ENCODE results near the gene ANTXRL. TPM values are rescaled to one million over a fixed set of nuclear protein-coding genes. Genes with fewer than 3 reads are reported as not detected.

Gene ANTXRL
- total and polyA plus RNA-seq, 2 of the 8 experiments (the other 6 are each of a cell fraction or from before 2014, with no cell fraction given), result not detected

GRCh38 chr10:46317889-46318288 is 31.1 kb downstream of the ANTXRL start:
- no peaks in the 10 kb centered on the region for H3K23me2 ChIP-seq (ENCODE audit: low read depth, low read length)
- no peaks in the 10 kb centered on the region; a peak in 1 of 7 replicates for H3K27me3 ChIP-seq (replicated peaks in 1 of 4; ENCODE audit: control insufficient read depth in 3 of 4, extremely low read depth in 1 of 4, insufficient read depth in 3 of 4, low read length in 3 of 4)
- peaks cover 0 to 11% (median 2%) of the 10 kb centered on the region in 4 experiments; a peak in 2 of 7 replicates for H3K4me1 ChIP-seq (replicated peaks in 1 of 4; ENCODE audit: control insufficient read depth in 3 of 4, insufficient read depth in 4 of 4, low read length in 3 of 4)
- H3K79me1 ChIP-seq (ENCODE audit: low read depth, low read length), result no peaks in the 10 kb centered on the region
- no peaks in the 10 kb centered on the region for H3K36me3 ChIP-seq (ENCODE audit: control insufficient read depth in 2 of 4, insufficient read depth in 4 of 4, low read length in 3 of 4)
- no peak for DNase-seq (ENCODE audit: low read depth in 1 of 2, low spot score in 2 of 2)
- no peak overlapping the region for H3K18ac ChIP-seq (ENCODE audit: extremely low read depth, low read length)
- no peak overlapping the region for H4K91ac ChIP-seq (replicated peaks; ENCODE audit: insufficient read length, low read length)
- no peak overlapping the region for H2BK5ac ChIP-seq (ENCODE audit: low read depth, low read length)
- no peaks in the 10 kb centered on the region for H4K20me1 ChIP-seq (replicated peaks in 1 of 2; ENCODE audit: control insufficient read depth in 1 of 2, insufficient read depth in 2 of 2, low read length in 2 of 2)
- H4K5ac ChIP-seq (ENCODE audit: insufficient read length, low read depth, low read length), result no peak overlapping the region
- H3K9me3 ChIP-seq (ENCODE audit: insufficient read depth in 2 of 2, low read depth in 1 of 2, low read length in 1 of 2), result no peaks in the 10 kb centered on the region
- no peak overlapping the region for H3K56ac ChIP-seq (replicated peaks; ENCODE audit: insufficient read length, low read depth, low read length)
- WGBS, 2 experiments (ENCODE audit: extremely low coverage in 1 of 2, insufficient coverage in 1 of 2, insufficient read length in 1 of 2, insufficient replicate concordance in 2 of 2, low coverage in 1 of 2, low lambda C conversion rate in 2 of 2, missing lambda C conversion rate in 1 of 2), result 100% methylated on average over 2 of the region's 2 CpGs; no CpG with 5 or more reads in 1 of the 2 experiments
- no peak overlapping the region for H3K27ac ChIP-seq (ENCODE audit: low read depth, low read length)
- POLR2A ChIA-PET (ENCODE audit: partially characterized antibody), result no interaction called here
- H3K23ac ChIP-seq (ENCODE audit: insufficient read length), result no peak overlapping the region
- no peaks in the 10 kb centered on the region for H3K79me2 ChIP-seq (ENCODE audit: control insufficient read depth in 1 of 2, insufficient read depth in 2 of 2, low read length in 2 of 2)
- no peak overlapping the region for H2BK120ac ChIP-seq (replicated peaks; ENCODE audit: low read depth, low read length)
- H3K4ac ChIP-seq (replicated peaks; ENCODE audit: insufficient read length, low read depth, low read length), result no peak overlapping the region
- CTCF ChIA-PET (ENCODE audit: partially characterized antibody), result interaction anchor here (1.0 to 1.8 kb wide), 4 partner anchors 9 to 27 kb away, joined by 3 to 5 read pairs (median 4); no protein-coding TSS in a partner anchor
- TF ChIP-seq SAP30 (IDR thresholded peaks at IDR 0.05; ENCODE audit: insufficient read depth, insufficient replicate concordance, low read length), result no peak
- no peak for TF ChIP-seq TBP (IDR thresholded peaks at IDR 0.05; ENCODE audit: low read depth, low read length)
- TF ChIP-seq CHD1 (IDR thresholded peaks at IDR 0.05; ENCODE audit: low read depth, low read length), result no peak
- TF ChIP-seq EP300 (IDR thresholded peaks at IDR 0.05; ENCODE audit: borderline replicate concordance in 1 of 2, low read depth in 2 of 2, low read length in 2 of 2), result no peak
- no peak for TF ChIP-seq CEBPB (IDR thresholded peaks at IDR 0.05; ENCODE audit: low read depth, low read length)
- no peak for TF ChIP-seq SRF (IDR thresholded peaks at IDR 0.05; ENCODE audit: low read depth, low read length)
- no peak for TF ChIP-seq CTBP2 (IDR thresholded peaks at IDR 0.05; ENCODE audit: borderline replicate concordance, insufficient read depth, insufficient read length, low read length)
- no peak for TF ChIP-seq SP4 (IDR thresholded peaks at IDR 0.05; ENCODE audit: low read length)
- no peak for TF ChIP-seq ZNF274 (IDR thresholded peaks at IDR 0.05; ENCODE audit: borderline replicate concordance, extremely low read depth, low read length)
- no peak for TF ChIP-seq GABPA (IDR thresholded peaks at IDR 0.05; ENCODE audit: borderline replicate concordance, insufficient read depth, low read length)
- TF ChIP-seq SP2 (IDR thresholded peaks at IDR 0.05; ENCODE audit: low read length), result no peak
- no peak overlapping the region for H2BK12ac ChIP-seq (ENCODE audit: low read depth, low read length)
- no peak for FAIRE-seq
- no peak overlapping the region for H3K14ac ChIP-seq (ENCODE audit: insufficient read length)
- no peak overlapping the region for H2BK15ac ChIP-seq (ENCODE audit: low read length)
- no peak overlapping the region for H2AK5ac ChIP-seq (ENCODE audit: low read depth, low read length)
- no peak overlapping the region for H2BK20ac ChIP-seq (ENCODE audit: low read length)
- H3K9ac ChIP-seq (replicated peaks in 1 of 4; ENCODE audit: extremely low read depth in 1 of 4, low read depth in 3 of 4, low read length in 3 of 4), result no peak overlapping the region
- H3K4me2 ChIP-seq (ENCODE audit: insufficient read depth in 1 of 2, low read depth in 2 of 2, low read length in 2 of 2), result no peak overlapping the region
- no peak overlapping the region for H4K8ac ChIP-seq (ENCODE audit: extremely low read depth, insufficient read depth, low read length)
- no peak overlapping the region for H2AFZ ChIP-seq (ENCODE audit: low read length)
- no peak overlapping the region for H3K4me3 ChIP-seq (ENCODE audit: extremely low read depth in 1 of 4, insufficient read depth in 2 of 4, low read depth in 3 of 4, low read length in 4 of 4)

Measured in H1 (cell line).